MM.1S (cell line): ENCODE data around the gene WDFY4.

Experiments used
- DNase-seq: peaks from one replicate; pipeline ENCODE4 v3.0.0-alpha.2; 2015
- H2AFZ ChIP-seq: fragments of 300-600 bp; sonication (generic); 2 replicates; pipeline ENCODE4 v1.6.0; 2016; ENCODE audit warnings: antibody characterized with exemption, low read length
- H3F3A ChIP-seq: fragments of 300-600 bp; sonication (generic); 2 replicates; pipeline ENCODE4 v1.6.1; 2016; ENCODE audit warnings: mild to moderate bottlenecking, antibody characterized with exemption, low read length, moderate library complexity, mixed read lengths; ENCODE audit not compliant: insufficient read depth
- H3K27ac ChIP-seq: fragments of 300-600 bp; sonication (generic); 2 replicates; pipeline ENCODE4 v1.5.1; 2016; ENCODE audit warnings: mild to moderate bottlenecking, low read length
- H3K27me3 ChIP-seq: fragments of 300-600 bp; sonication (generic); replicated peaks from 2 replicates; pipeline ENCODE4 v1.6.0; 2016; ENCODE audit warnings: low read length; ENCODE audit not compliant: insufficient read depth
- H3K36me3 ChIP-seq: fragments of 300-600 bp; sonication (generic); replicated peaks from 2 replicates; pipeline ENCODE4 v1.6.1; 2016; ENCODE audit warnings: mild to moderate bottlenecking, low read length, mixed read lengths; ENCODE audit not compliant: insufficient read depth
- H3K4me1 ChIP-seq: fragments of 300-600 bp; sonication (generic); 2 replicates; pipeline ENCODE4 v1.6.1; 2016; ENCODE audit warnings: low read length, mixed read lengths
- H3K4me2 ChIP-seq: fragments of 300-600 bp; sonication (generic); 2 replicates; pipeline ENCODE4 v1.6.0; 2016; ENCODE audit warnings: low read depth, low read length
- H3K4me3 ChIP-seq: fragments of 300-600 bp; sonication (generic); 2 replicates; pipeline ENCODE4 v1.5.1; 2016; ENCODE audit warnings: low read length, mixed read lengths
- H3K79me2 ChIP-seq: fragments of 300-600 bp; sonication (generic); 2 replicates; pipeline ENCODE4 v1.6.1; 2016; ENCODE audit warnings: mixed run types, low read length, mixed read lengths
- H3K9ac ChIP-seq: fragments of 300-600 bp; sonication (generic); 2 replicates; pipeline ENCODE4 v1.6.1; 2016; ENCODE audit warnings: low read length, mixed read lengths
- H3K9me2 ChIP-seq: fragments of 300-600 bp; sonication (generic); replicated peaks from 2 replicates; pipeline ENCODE4 v1.6.1; 2016; ENCODE audit warnings: mild to moderate bottlenecking, low read length, mixed read lengths; ENCODE audit not compliant: insufficient read depth
- H3K9me3 ChIP-seq: fragments of 300-600 bp; sonication (generic); replicated peaks from 2 replicates; pipeline ENCODE4 v1.6.1; 2016; ENCODE audit warnings: mild to moderate bottlenecking, low read length, mixed read lengths; ENCODE audit not compliant: insufficient read depth
- H4K20me1 ChIP-seq: fragments of 300-600 bp; sonication (generic); 2 replicates; pipeline ENCODE4 v1.6.1; 2016; ENCODE audit warnings: mild to moderate bottlenecking, low read length, moderate library complexity, mixed read lengths; ENCODE audit not compliant: insufficient read depth
- CTCF ChIP-seq: fragments of 300-600 bp; sonication (generic); IDR thresholded peaks from 2 replicates; pipeline ENCODE4 v1.5.1; 2016; ENCODE audit warnings: antibody characterized with exemption, low read length, mixed read lengths
- EZH2 ChIP-seq: fragments of 300-600 bp; sonication (generic); optimal IDR thresholded peaks from 2 replicates; pipeline ENCODE3; 2017; ENCODE audit warnings: low read depth, mild to moderate bottlenecking, antibody characterized with exemption, low read length, mixed read lengths
- EZH2phosphoT487 ChIP-seq: fragments of 300-600 bp; sonication (generic); IDR thresholded peaks from 2 replicates; pipeline ENCODE4 v1.6.1; 2018; ENCODE audit warnings: antibody characterized with exemption, low read length

The WDFY4 gene

GRCh38 chr10:48899781-48900180 lies 215.1 kb downstream of the WDFY4 start:
- no peak for TF ChIP-seq EZH2phosphoT487
- TF ChIP-seq CTCF: no peak
- TF ChIP-seq EZH2: no peak
- Histone ChIP-seq H3K36me3 (no peaks in the 10 kb centered on the region), H3K27ac (no peak overlapping the region), H4K20me1 (no peaks in the 10 kb centered on the region), H3K9me2 (no peaks in the 10 kb centered on the region), H3K9ac (no peak overlapping the region), H3K4me2 (no peak overlapping the region), H3K27me3 (no peaks in the 10 kb centered on the region), H3K4me1 (no peaks in the 10 kb centered on the region), H3F3A (no peaks in the 10 kb centered on the region), H2AFZ (no peak overlapping the region), H3K4me3 (no peak overlapping the region), H3K79me2 (no peaks in the 10 kb centered on the region), H3K9me3 (no peaks in the 10 kb centered on the region)
- DNase-seq: no peak

GRCh38 chr10:48900371-48900801 lies 215.7 kb downstream of the WDFY4 start:
- no peak overlapping the region for H3K9ac ChIP-seq
- DNase-seq: no peak
- H2AFZ ChIP-seq: no peak overlapping the region
- no peaks in the 10 kb centered on the region for H3F3A ChIP-seq
- H3K4me1 ChIP-seq: no peaks in the 10 kb centered on the region
- no peak for TF ChIP-seq EZH2phosphoT487
- no peak for TF ChIP-seq CTCF
- TF ChIP-seq EZH2: no peak
- no peaks in the 10 kb centered on the region for H3K36me3 ChIP-seq
- H3K27me3 ChIP-seq: no peaks in the 10 kb centered on the region
- H3K4me2 ChIP-seq: no peak overlapping the region
- H3K9me3 ChIP-seq: no peaks in the 10 kb centered on the region
- H3K9me2 ChIP-seq: no peaks in the 10 kb centered on the region
- no peaks in the 10 kb centered on the region for H3K79me2 ChIP-seq
- H3K27ac ChIP-seq: no peak overlapping the region
- no peak overlapping the region for H3K4me3 ChIP-seq
- no peaks in the 10 kb centered on the region for H4K20me1 ChIP-seq

- H3K9ac ChIP-seq: no peak overlapping the region
- no peak for DNase-seq
- no peak overlapping the region for H3K4me3 ChIP-seq
- no peaks in the 10 kb centered on the region for H3K36me3 ChIP-seq
- H3K27me3 ChIP-seq: no peaks in the 10 kb centered on the region
- no peaks in the 10 kb centered on the region for H3K79me2 ChIP-seq
- no peak for TF ChIP-seq EZH2
- H3F3A ChIP-seq: no peaks in the 10 kb centered on the region
- H3K9me3 ChIP-seq: no peaks in the 10 kb centered on the region
- no peak overlapping the region for H3K4me2 ChIP-seq
- H4K20me1 ChIP-seq: no peaks in the 10 kb centered on the region
- no peak overlapping the region for H2AFZ ChIP-seq
- no peaks in the 10 kb centered on the region for H3K9me2 ChIP-seq
- H3K4me1 ChIP-seq: no peaks in the 10 kb centered on the region
- H3K27ac ChIP-seq: no peak overlapping the region
Observed at GRCh38 chr10:48901319-48901718, 216.6 kb downstream of the WDFY4 start.

- Histone ChIP-seq H3K36me3 (no peaks in the 10 kb centered on the region), H3K9me2 (no peaks in the 10 kb centered on the region), H3K27ac (no peak overlapping the region), H3K27me3 (no peaks in the 10 kb centered on the region), H3F3A (no peaks in the 10 kb centered on the region), H3K4me3 (no peak overlapping the region), H4K20me1 (no peaks in the 10 kb centered on the region), H3K4me2 (no peak overlapping the region), H3K9me3 (no peaks in the 10 kb centered on the region), H3K79me2 (no peaks in the 10 kb centered on the region), H3K4me1 (no peaks in the 10 kb centered on the region), H2AFZ (no peak overlapping the region), H3K9ac (no peak overlapping the region)
- TF ChIP-seq CTCF: no peak
- TF ChIP-seq EZH2phosphoT487: no peak
- TF ChIP-seq EZH2: no peak
- DNase-seq: no peak
Observed at GRCh38 chr10:48902096-48902495, 217.4 kb downstream of the WDFY4 start.
